Measurements from ENCODE around the gene ANKS1B. TPM values are rescaled to one million over a fixed set of nuclear protein-coding genes. Genes with fewer than 3 reads are reported as not detected.
A peak's percentile ranks its signal among the peaks of the same experiment; 100 is the strongest.
"Not testable (repeated sequence)": the region's sequence is repeated elsewhere in the genome, so short reads cannot be mapped to it uniquely, and the experiment has no call there.

The ANKS1B gene
- total RNA-seq, 1 donor from 2014 or later, result 65.5 TPM

GRCh38 chr12:99598785-99599184 lies 386.0 kb downstream of the ANKS1B start:
- no peak for DNase-seq (ENCODE audit: low spot score)

- no peak for DNase-seq (ENCODE audit: low spot score)
These were observed 388.0 kb downstream of the ANKS1B start for GRCh38 chr12:99596762-99597161.

GRCh38 chr12:99577125-99577524 lies 407.6 kb downstream of the ANKS1B start:
- DNase-seq (ENCODE audit: low spot score), result not testable (repeated sequence)

GRCh38 chr12:99573980-99574379 lies 410.8 kb downstream of the ANKS1B start:
- DNase-seq (ENCODE audit: low spot score), result no peak

GRCh38 chr12:99567072-99567471 lies 417.7 kb downstream of the ANKS1B start:
- no peak for DNase-seq (ENCODE audit: low spot score)

GRCh38 chr12:99558109-99558508 lies 426.6 kb downstream of the ANKS1B start:
- no peak for DNase-seq (ENCODE audit: low spot score)

- peak; percentile 1 for DNase-seq (ENCODE audit: low spot score)
These were observed 431.3 kb downstream of the ANKS1B start for GRCh38 chr12:99553461-99553860.

GRCh38 chr12:99552022-99552421 lies 432.7 kb downstream of the ANKS1B start:
- DNase-seq (ENCODE audit: low spot score), result no peak

- no peak for DNase-seq (ENCODE audit: low spot score)
These were observed 435.1 kb downstream of the ANKS1B start for GRCh38 chr12:99549651-99550050.

GRCh38 chr12:99549196-99549595 lies 435.5 kb downstream of the ANKS1B start:
- DNase-seq (ENCODE audit: low spot score), result no peak

- DNase-seq (ENCODE audit: low spot score), result no peak
These were observed 440.3 kb downstream of the ANKS1B start for GRCh38 chr12:99544457-99544856.

GRCh38 chr12:99529966-99530365 lies 454.8 kb downstream of the ANKS1B start:
- no peak for DNase-seq (ENCODE audit: low spot score)

- DNase-seq (ENCODE audit: low spot score), result no peak
These were observed 456.3 kb downstream of the ANKS1B start for GRCh38 chr12:99528478-99528877.

GRCh38 chr12:99523853-99524252 lies 460.9 kb downstream of the ANKS1B start:
- no peak for DNase-seq (ENCODE audit: low spot score)

GRCh38 chr12:99522456-99522855 lies 462.3 kb downstream of the ANKS1B start:
- no peak for DNase-seq (ENCODE audit: low spot score)

GRCh38 chr12:99521664-99522063 lies 463.1 kb downstream of the ANKS1B start:
- DNase-seq (ENCODE audit: low spot score), result no peak

- no peak for DNase-seq (ENCODE audit: low spot score)
These were observed 471.7 kb downstream of the ANKS1B start for GRCh38 chr12:99513066-99513465.

- DNase-seq (ENCODE audit: low spot score), result no peak
These were observed 478.9 kb downstream of the ANKS1B start for GRCh38 chr12:99505805-99506204.

- no peak for DNase-seq (ENCODE audit: low spot score)
These were observed 486.0 kb downstream of the ANKS1B start for GRCh38 chr12:99498756-99499155.

- DNase-seq (ENCODE audit: low spot score), result no peak
These were observed 488.9 kb downstream of the ANKS1B start for GRCh38 chr12:99495799-99496198.

- no peak for DNase-seq (ENCODE audit: low spot score)
These were observed 491.5 kb downstream of the ANKS1B start for GRCh38 chr12:99493197-99493596.

- DNase-seq (ENCODE audit: low spot score), result no peak
These were observed 498.5 kb downstream of the ANKS1B start for GRCh38 chr12:99486277-99486676.

GRCh38 chr12:99479149-99479548 lies 505.6 kb downstream of the ANKS1B start:
- no peak for DNase-seq (ENCODE audit: low spot score)

- no peak for DNase-seq (ENCODE audit: low spot score)
These were observed 507.8 kb downstream of the ANKS1B start for GRCh38 chr12:99476956-99477355.
